ENCODE data around the gene GPR142.

GPR142 gene

GRCh38 chr17:74361230-74362068 lies 5.9 kb upstream of the GPR142 start, which contains the start of gene BTBD17:
BTBD17 (minus strand) TSS chr17:74361868; CDS start chr17:74361819, 49 bp downstream.
- H3K27me3 ChIP-seq = peaks cover 85% of the 10 kb centered on the region
- TF ChIP-seq CTCF (IDR thresholded peaks at IDR 0.05) = no peak

DNA sequence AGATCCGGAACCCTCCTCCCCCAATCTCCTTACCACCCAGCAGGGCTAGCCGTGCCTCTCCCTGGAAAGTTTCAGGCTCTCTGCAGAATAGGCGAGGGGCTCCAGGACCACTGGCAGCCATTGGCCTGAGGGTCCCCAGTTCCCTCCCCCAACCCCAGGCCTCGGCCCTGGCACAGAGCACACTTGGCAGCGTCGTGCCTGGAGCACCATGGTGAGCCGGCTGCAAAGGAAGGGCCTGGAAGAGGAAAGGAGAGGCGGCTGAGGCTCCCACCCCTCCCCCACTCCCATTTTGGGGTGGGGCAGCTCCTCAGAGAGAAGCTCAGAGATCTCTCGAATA lies 5.3 kb upstream of the GPR142 start:
- Histone ChIP-seq H3K36me3 (no peaks in the 10 kb centered on the region), H3K27me3 (peaks cover 79% of the 10 kb centered on the region), H3K4me1 (ENCODE audit: control insufficient read depth in 1 of 2, insufficient read depth in 1 of 2, low read depth in 1 of 2, low read length in 1 of 2) (no peaks in the 10 kb centered on the region), H3K4me3 (ENCODE audit: low read depth in 1 of 2, low read length in 1 of 2) (no peak overlapping the region), H3K9me3 (no peaks in the 10 kb centered on the region), H3K27ac (no peak overlapping the region)
- no peak for TF ChIP-seq CTCF (IDR thresholded peaks at IDR 0.05)

More at GRCh38 chr17:74361230-74362068, 5.9 kb upstream of the GPR142 start, which contains the start of gene BTBD17:
- Histone ChIP-seq H3K4me1 (ENCODE audit: control insufficient read depth in 1 of 2, insufficient read depth in 1 of 2, low read depth in 1 of 2, low read length in 1 of 2) (no peaks in the 10 kb centered on the region), H3K27ac (no peak within 1 kb of the TSS), H3K36me3 (no peaks in the 10 kb centered on the region), H3K9me3 (no peaks in the 10 kb centered on the region), H3K4me3 (ENCODE audit: low read depth in 1 of 2, low read length in 1 of 2) (no peak within 1 kb of the TSS)

DNA sequence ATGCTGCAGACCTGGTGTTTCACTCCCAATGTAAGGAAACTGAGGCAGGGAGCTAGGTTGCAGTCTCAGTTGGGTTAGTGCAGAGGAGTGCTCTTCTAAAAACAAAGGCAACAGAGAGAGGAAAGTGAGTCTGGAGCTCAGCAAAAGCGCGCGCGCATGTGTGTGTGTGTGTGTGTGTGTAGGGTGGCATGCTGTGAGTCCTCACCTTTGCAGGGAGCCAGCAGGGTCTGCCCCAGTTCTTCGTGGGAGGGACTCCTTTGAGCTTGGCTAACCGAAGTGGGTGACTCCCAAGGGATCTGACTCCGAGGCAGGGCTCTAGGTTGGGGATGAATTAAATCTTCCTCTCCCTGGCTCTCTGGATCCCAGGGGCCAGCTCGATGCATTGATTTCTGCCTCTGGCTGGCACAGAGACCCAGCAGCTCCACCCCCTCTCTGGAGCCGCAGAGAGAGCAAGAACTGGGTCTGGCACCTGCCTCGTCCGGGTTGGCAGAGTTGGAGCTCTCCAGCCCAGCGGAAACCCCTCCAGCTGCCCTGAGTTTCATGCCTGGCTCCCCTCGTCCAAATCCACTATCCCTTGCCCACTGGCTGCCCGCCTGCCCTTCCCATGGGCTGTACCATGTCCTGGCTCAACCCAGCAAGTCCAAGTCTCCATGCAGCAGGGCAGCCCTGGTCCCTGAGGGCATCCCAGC lies 4.4 kb upstream of the GPR142 start:
- Histone ChIP-seq H3K27ac (no peak overlapping the region), H3K4me1 (ENCODE audit: control insufficient read depth in 1 of 2, insufficient read depth in 1 of 2, low read depth in 1 of 2, low read length in 1 of 2) (no peaks in the 10 kb centered on the region), H3K27me3 (peaks cover 74% of the 10 kb centered on the region), H3K9me3 (no peaks in the 10 kb centered on the region), H3K36me3 (no peaks in the 10 kb centered on the region), H3K4me3 (ENCODE audit: low read depth in 1 of 2, low read length in 1 of 2) (no peak overlapping the region)
- no peak for TF ChIP-seq CTCF (IDR thresholded peaks at IDR 0.05)

GRCh38 chr17:74368341-74369081 lies 1.2 kb downstream of the GPR142 start:
- TF ChIP-seq CTCF (IDR thresholded peaks at IDR 0.05) = peak; percentile 93
- Histone ChIP-seq H3K27me3 (peaks cover 37% of the 10 kb centered on the region), H3K9me3 (no peaks in the 10 kb centered on the region), H3K27ac (no peak overlapping the region), H3K4me1 (ENCODE audit: control insufficient read depth in 1 of 2, insufficient read depth in 1 of 2, low read depth in 1 of 2, low read length in 1 of 2) (peaks cover 10 to 13% of the 10 kb centered on the region in 2 experiments), H3K36me3 (no peaks in the 10 kb centered on the region), H3K4me3 (ENCODE audit: low read depth in 1 of 2, low read length in 1 of 2) (no peak overlapping the region)

DNA sequence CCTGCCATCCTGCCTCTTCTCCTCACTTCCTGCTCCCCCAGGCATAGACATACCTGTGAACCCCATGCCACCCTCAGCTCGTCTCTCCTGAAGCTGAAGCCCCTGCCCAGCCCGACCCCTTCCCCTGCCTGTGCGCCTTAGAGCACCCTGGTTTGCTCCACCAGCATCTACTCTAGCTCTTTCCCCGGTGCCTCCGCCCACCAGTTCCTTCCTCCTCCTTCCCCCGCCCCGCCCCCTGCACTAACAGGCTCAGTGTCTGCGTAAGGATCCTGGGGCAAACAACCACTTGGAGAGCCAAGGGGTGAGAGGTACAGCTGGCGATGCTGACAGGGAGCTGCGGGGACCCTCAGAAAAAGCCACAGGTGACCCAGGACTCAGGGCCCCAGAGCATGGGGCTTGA lies 1.9 kb downstream of the GPR142 start:
- no peak for TF ChIP-seq CTCF (IDR thresholded peaks at IDR 0.05)
- no peak overlapping the region for H3K4me3 ChIP-seq (ENCODE audit: low read depth in 1 of 2, low read length in 1 of 2)
- H3K4me1 ChIP-seq (ENCODE audit: control insufficient read depth in 1 of 2, insufficient read depth in 1 of 2, low read depth in 1 of 2, low read length in 1 of 2) = peaks cover 10 to 13% of the 10 kb centered on the region in 2 experiments
- H3K27ac ChIP-seq = no peak overlapping the region
- no peaks in the 10 kb centered on the region for H3K36me3 ChIP-seq
- H3K9me3 ChIP-seq = no peaks in the 10 kb centered on the region
- H3K27me3 ChIP-seq = peaks cover 34% of the 10 kb centered on the region
